Measurements from ENCODE around the gene MAN1A2.
A peak's percentile ranks its signal among the peaks of the same experiment; 100 is the strongest.

The MAN1A2 gene

GRCh38 chr1:117493906-117494305 lies 126.7 kb downstream of the MAN1A2 start:
- TF ChIP-seq CTCF (IDR thresholded peaks at IDR 0.05; ENCODE audit: low read length, missing control alignments) = no peak
- DNase-seq (ENCODE audit: low read depth) = no peak
- no peak overlapping the region for H3K4me3 ChIP-seq (replicated peaks; ENCODE audit: low read depth, low read length)

GRCh38 chr1:117495068-117495467 lies 127.8 kb downstream of the MAN1A2 start:
- no peak for DNase-seq (ENCODE audit: low read depth)
- no peak for TF ChIP-seq CTCF (IDR thresholded peaks at IDR 0.05; ENCODE audit: low read length, missing control alignments)
- H3K4me3 ChIP-seq (replicated peaks; ENCODE audit: low read depth, low read length) = no peak overlapping the region

GRCh38 chr1:117499071-117499470 lies 131.8 kb downstream of the MAN1A2 start:
- H3K4me3 ChIP-seq (replicated peaks; ENCODE audit: low read depth, low read length) = no peak overlapping the region
- DNase-seq (ENCODE audit: low read depth) = no peak
- TF ChIP-seq CTCF (IDR thresholded peaks at IDR 0.05; ENCODE audit: low read length, missing control alignments) = no peak

- no peak for DNase-seq (ENCODE audit: low read depth)
- H3K4me3 ChIP-seq (replicated peaks; ENCODE audit: low read depth, low read length) = no peak overlapping the region
- no peak for TF ChIP-seq CTCF (IDR thresholded peaks at IDR 0.05; ENCODE audit: low read length, missing control alignments)
These were observed 133.3 kb downstream of the MAN1A2 start for GRCh38 chr1:117500584-117500983.

GRCh38 chr1:117501281-117501680 lies 134.0 kb downstream of the MAN1A2 start:
- no peak for TF ChIP-seq CTCF (IDR thresholded peaks at IDR 0.05; ENCODE audit: low read length, missing control alignments)
- peak; percentile 33 for DNase-seq (ENCODE audit: low read depth)
- no peak overlapping the region for H3K4me3 ChIP-seq (replicated peaks; ENCODE audit: low read depth, low read length)

- H3K4me3 ChIP-seq (replicated peaks; ENCODE audit: low read depth, low read length) = no peak overlapping the region
- no peak for DNase-seq (ENCODE audit: low read depth)
- TF ChIP-seq CTCF (IDR thresholded peaks at IDR 0.05; ENCODE audit: low read length, missing control alignments) = no peak
These were observed 144.0 kb downstream of the MAN1A2 start for GRCh38 chr1:117511273-117511672.

- DNase-seq (ENCODE audit: low read depth) = peak; percentile 57
- TF ChIP-seq CTCF (IDR thresholded peaks at IDR 0.05; ENCODE audit: low read length, missing control alignments) = peak; percentile 61
- no peak overlapping the region for H3K4me3 ChIP-seq (replicated peaks; ENCODE audit: low read depth, low read length)
These were observed 145.6 kb downstream of the MAN1A2 start for GRCh38 chr1:117512728-117513321.

All from fibroblast of pulmonary artery (primary cell).